Activated CD4-positive, alpha-beta T cell treated with anti-CD3 and anti-CD28 coated beads, Interleukin-2, amount 50 U/mL, for 16 hours (primary cell): ENCODE data around the gene TNFSF4.

ENCODE experiments used
- DNase-seq: peaks from one replicate; pipeline ENCODE4 v3.0.0-alpha.2; 2020

TNFSF4 gene

GRCh38 chr1:173210283-173210682 is 3.2 kb upstream of the TNFSF4 start:
- no peak for DNase-seq

- DNase-seq = no peak
These were observed 1.7 kb upstream of the TNFSF4 start for GRCh38 chr1:173208868-173209267.

GRCh38 chr1:173208146-173208545 is 1.0 kb upstream of the TNFSF4 start:
- no peak for DNase-seq

GRCh38 chr1:173205146-173206051 is 1.7 kb downstream of the TNFSF4 start:
- DNase-seq = peak; percentile 35

GRCh38 chr1:173204693-173205092 is 2.4 kb downstream of the TNFSF4 start:
- no peak for DNase-seq

- DNase-seq = no peak
These were observed 4.5 kb downstream of the TNFSF4 start for GRCh38 chr1:173202424-173203145.

- no peak for DNase-seq
These were observed 5.2 kb downstream of the TNFSF4 start for GRCh38 chr1:173201969-173202368.

GRCh38 chr1:173195596-173196088 is 11.5 kb downstream of the TNFSF4 start:
- DNase-seq = peak; percentile 49

- DNase-seq = no peak
These were observed 13.5 kb downstream of the TNFSF4 start for GRCh38 chr1:173193639-173194038.

- DNase-seq = no peak
These were observed 16.0 kb downstream of the TNFSF4 start for GRCh38 chr1:173191011-173191705.

GRCh38 chr1:173190101-173190936 is 16.8 kb downstream of the TNFSF4 start:
- no peak for DNase-seq

- DNase-seq = no peak
These were observed 19.4 kb downstream of the TNFSF4 start for GRCh38 chr1:173187671-173188237.

- no peak for DNase-seq
These were observed 25.3 kb downstream of the TNFSF4 start for GRCh38 chr1:173181791-173182190.

- DNase-seq = no peak
These were observed 30.9 kb downstream of the TNFSF4 start for GRCh38 chr1:173176246-173176645.

- no peak for DNase-seq
These were observed 31.5 kb downstream of the TNFSF4 start for GRCh38 chr1:173175514-173176145.

- DNase-seq = no peak
These were observed 33.7 kb downstream of the TNFSF4 start for GRCh38 chr1:173173388-173173787.

GRCh38 chr1:173171152-173171551 is 36.0 kb downstream of the TNFSF4 start:
- DNase-seq = no peak

GRCh38 chr1:173168941-173169340 is 38.2 kb downstream of the TNFSF4 start:
- DNase-seq = no peak

GRCh38 chr1:173164686-173165085 is 42.4 kb downstream of the TNFSF4 start:
- DNase-seq = no peak

- DNase-seq = no peak
These were observed 43.0 kb downstream of the TNFSF4 start for GRCh38 chr1:173164178-173164577.

- no peak for DNase-seq
These were observed 43.9 kb downstream of the TNFSF4 start for GRCh38 chr1:173163222-173163621.
